Brain microvascular endothelial cell (primary cell): ENCODE measurements around the gene PDCD4.

ENCODE experiments used
- DNase-seq: peaks from one replicate; pipeline ENCODE4 v3.0.0-alpha.2; 2020
- H3K27ac ChIP-seq: fragments of 250-450 bp; sonication (Bioruptor Pico); 2 replicates; pipeline ENCODE4 v1.5.1; 2020; ENCODE audit warnings: mild to moderate bottlenecking, moderate library complexity
- H3K27me3 ChIP-seq: fragments of 250-450 bp; sonication (Bioruptor Pico); replicated peaks from 2 replicates; pipeline ENCODE4 v1.5.1; 2020; ENCODE audit warnings: mild to moderate bottlenecking
- H3K36me3 ChIP-seq: fragments of 250-450 bp; sonication (Bioruptor Pico); replicated peaks from 2 replicates; pipeline ENCODE4 v1.5.1; 2020; ENCODE audit warnings: mild to moderate bottlenecking
- H3K4me3 ChIP-seq: 2 replicates; pipeline ENCODE4 v1.5.1; 2011; ENCODE audit warnings: low read depth, mild to moderate bottlenecking, control low read depth, low read length, moderate library complexity
- in situ Hi-C: cut with HindIII; loops from 2 replicates; pipeline ENCODE4 v1.10.0; 2017; ENCODE audit warnings: low sequenced_read_pairs, low pct_ligation_motif_present
- TF ChIP-seq, protein P1 (sequence below): IDR thresholded peaks from 2 replicates; pipeline ENCODE4 v1.5.1; 2011; ENCODE audit warnings: low read depth, mild to moderate bottlenecking, moderate library complexity, low read length, control low read depth, inconsistent platforms; ENCODE audit errors: missing control alignments

The PDCD4 gene

DNA sequence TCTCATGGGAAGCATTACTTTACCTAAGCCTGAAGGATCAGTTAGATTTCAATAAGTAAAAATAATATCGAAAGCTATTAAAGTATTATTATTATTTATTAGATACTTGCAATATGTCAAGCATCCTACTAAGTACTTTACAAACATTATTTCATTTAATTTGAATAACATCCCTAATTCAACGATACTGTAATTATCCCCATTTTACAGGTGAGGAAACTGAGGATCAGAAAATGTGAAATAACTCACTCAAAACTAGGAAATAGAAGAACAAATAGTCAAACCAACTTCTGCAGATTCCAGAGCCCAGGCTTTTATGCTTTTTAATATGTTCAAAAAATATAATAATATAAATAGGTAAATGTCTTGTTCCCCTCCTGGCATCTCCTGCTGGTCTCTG, 10.3 kb upstream of the PDCD4 start:
- in situ Hi-C loops: no loop called here
- no peak for DNase-seq
- Histone ChIP-seq H3K27me3 (no peaks in the 10 kb centered on the region), H3K4me3 (no peak overlapping the region), H3K36me3 (no peaks in the 10 kb centered on the region), H3K27ac (no peak overlapping the region)
- TF ChIP-seq, protein P1, sequence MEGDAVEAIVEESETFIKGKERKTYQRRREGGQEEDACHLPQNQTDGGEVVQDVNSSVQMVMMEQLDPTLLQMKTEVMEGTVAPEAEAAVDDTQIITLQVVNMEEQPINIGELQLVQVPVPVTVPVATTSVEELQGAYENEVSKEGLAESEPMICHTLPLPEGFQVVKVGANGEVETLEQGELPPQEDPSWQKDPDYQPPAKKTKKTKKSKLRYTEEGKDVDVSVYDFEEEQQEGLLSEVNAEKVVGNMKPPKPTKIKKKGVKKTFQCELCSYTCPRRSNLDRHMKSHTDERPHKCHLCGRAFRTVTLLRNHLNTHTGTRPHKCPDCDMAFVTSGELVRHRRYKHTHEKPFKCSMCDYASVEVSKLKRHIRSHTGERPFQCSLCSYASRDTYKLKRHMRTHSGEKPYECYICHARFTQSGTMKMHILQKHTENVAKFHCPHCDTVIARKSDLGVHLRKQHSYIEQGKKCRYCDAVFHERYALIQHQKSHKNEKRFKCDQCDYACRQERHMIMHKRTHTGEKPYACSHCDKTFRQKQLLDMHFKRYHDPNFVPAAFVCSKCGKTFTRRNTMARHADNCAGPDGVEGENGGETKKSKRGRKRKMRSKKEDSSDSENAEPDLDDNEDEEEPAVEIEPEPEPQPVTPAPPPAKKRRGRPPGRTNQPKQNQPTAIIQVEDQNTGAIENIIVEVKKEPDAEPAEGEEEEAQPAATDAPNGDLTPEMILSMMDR: no peak

DNA sequence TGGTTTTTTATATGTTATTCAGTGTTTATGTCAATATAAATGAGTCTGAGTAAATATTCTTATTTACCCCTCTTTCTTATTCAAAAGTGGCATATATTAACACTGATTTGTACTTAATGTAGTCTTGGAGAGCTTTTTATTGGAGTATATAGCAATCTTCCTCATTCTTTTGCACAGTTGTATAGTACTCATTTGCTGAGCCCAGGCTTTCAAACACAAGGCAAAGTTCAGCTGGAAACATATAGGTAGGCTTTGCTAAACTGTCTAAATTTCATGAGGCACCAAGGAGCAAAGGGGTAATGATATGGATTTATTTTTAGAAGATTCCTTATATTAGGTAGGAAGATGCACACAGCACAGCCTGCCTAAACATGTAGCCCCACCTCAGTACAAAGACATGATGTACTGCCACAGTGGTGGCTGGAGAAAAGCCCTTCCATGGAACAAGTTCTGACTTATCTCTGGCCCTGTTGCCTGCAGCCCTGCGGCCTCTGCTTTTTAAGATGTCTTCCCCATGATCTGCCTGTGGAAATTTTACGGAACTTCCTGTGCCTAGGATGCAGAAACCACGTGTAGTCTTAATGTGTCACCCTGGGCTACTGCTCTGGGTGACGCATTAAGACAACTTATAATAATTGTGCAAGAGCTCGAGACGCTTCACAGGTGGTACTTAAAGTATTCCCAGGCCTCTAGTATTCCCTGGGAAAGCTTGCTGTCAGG, 9.6 kb upstream of the PDCD4 start:
- in situ Hi-C loops: no loop called here
- Histone ChIP-seq H3K27ac (no peak overlapping the region), H3K27me3 (no peaks in the 10 kb centered on the region), H3K36me3 (no peaks in the 10 kb centered on the region), H3K4me3 (no peak overlapping the region)
- DNase-seq: no peak
- TF ChIP-seq, protein P1: no peak

DNA sequence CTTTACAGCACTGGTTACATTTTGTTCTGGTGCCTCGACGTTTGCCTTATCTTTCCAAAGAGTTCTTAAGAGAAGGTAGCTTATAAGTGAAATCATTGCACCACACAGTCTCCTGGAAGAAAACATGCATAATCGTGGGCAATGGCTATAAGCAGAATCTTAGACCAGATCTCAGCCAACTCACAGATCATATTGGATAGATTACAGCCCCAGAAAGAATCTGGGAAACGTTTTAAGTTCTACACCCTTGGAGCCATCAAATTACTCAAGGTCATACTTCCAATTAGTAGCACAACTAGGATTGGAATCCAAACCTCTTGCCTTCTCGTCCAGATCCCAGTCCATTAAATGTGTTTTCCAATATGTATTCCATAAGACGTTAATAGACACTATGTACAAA, 8.8 kb upstream of the PDCD4 start:
- Histone ChIP-seq H3K4me3 (no peak overlapping the region), H3K36me3 (no peaks in the 10 kb centered on the region), H3K27me3 (no peaks in the 10 kb centered on the region), H3K27ac (no peak overlapping the region)
- TF ChIP-seq, protein P1: no peak
- DNase-seq: no peak
- in situ Hi-C loops: no loop called here

DNA sequence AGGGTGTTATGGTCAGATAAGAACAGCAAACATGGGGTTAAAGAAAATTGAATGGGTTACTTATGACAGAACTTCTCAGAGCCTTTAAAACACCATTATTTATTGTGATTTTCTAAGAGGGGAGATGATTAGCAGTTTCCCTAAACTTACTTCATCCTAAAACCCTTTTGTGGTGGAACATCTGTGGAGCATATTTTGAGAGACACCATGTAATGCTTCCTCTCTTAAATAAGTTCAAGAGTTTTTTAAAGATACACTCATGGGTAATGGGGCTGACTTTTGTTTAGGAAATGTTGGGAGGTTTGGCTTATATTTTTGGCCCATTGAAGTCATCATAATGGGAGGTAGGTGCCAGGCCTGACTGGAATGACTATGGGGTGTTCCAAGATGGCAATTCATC, 8.4 kb upstream of the PDCD4 start:
- Histone ChIP-seq H3K36me3 (no peaks in the 10 kb centered on the region), H3K27me3 (no peaks in the 10 kb centered on the region), H3K4me3 (no peak overlapping the region), H3K27ac (no peak overlapping the region)
- TF ChIP-seq, protein P1: no peak
- DNase-seq: no peak
- in situ Hi-C loops: no loop called here

DNA sequence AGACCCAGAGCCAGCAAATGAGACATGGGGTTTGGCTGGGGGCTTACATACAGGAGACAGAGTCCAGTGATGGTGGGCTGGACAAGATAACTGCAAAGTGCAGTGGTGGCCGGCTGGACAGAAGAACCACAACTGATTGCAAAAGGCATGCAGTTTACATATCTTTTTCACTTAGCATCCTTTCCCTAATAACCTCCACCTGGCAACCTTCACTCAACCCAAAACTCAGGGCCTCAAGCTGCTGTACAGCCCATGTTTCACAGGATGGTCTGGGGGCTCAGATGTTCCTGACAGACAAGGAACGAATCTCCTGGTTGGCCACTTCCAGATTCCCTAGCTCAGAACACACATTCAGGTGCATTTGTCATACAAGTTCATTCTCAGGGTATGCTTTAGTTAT, 7.8 kb upstream of the PDCD4 start:
- Histone ChIP-seq H3K4me3 (no peak overlapping the region), H3K36me3 (no peaks in the 10 kb centered on the region), H3K27ac (no peak overlapping the region), H3K27me3 (no peaks in the 10 kb centered on the region)
- in situ Hi-C loops: no loop called here
- TF ChIP-seq, protein P1: no peak
- no peak for DNase-seq

DNA sequence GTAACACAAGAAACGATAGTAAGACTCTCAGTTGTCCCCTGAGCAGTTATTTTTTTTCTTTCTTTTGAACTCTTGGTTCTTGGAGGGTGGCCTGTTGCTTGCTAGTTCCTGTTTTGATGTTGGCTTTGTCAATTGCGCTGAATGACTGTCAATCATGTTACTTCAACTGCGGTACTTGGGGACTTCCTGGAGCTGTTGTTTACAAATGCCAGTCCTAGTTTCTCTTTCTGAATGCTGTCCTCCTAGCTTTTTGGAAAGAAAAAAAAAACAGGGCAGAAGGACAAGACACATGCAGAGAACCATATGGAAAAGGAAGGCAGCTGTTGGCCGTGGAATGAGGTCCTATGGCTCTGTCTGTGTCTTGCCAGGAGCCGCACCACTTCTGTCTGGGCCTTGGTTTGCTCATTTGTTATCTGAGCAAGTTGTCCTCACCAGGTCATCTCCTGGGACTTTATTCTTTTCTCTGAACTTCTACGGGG, 7.0 kb upstream of the PDCD4 start:
- Histone ChIP-seq H3K27ac (no peak overlapping the region), H3K4me3 (no peak overlapping the region), H3K36me3 (no peaks in the 10 kb centered on the region), H3K27me3 (no peaks in the 10 kb centered on the region)
- no peak for DNase-seq
- TF ChIP-seq, protein P1: no peak
- in situ Hi-C loops: no loop called here
